HG02981 (cell line): ENCODE measurements around the gene CNKSR2.

ENCODE experiments used
- ATAC-seq: cut with Tn5 transposase; IDR thresholded peaks from one replicate; pipeline ENCODE4 v1.9.1; 2021; ENCODE audit warnings: mild to moderate bottlenecking, moderate library complexity; ENCODE audit not compliant: unreplicated experiment

Gene CNKSR2

GRCh38 chrX:21590012-21590776, 216.0 kb downstream of the CNKSR2 start:
- ATAC-seq, result no peak

- ATAC-seq, result no peak
These were observed 231.8 kb downstream of the CNKSR2 start for GRCh38 chrX:21606002-21606401.

GRCh38 chrX:21610168-21610567, 235.9 kb downstream of the CNKSR2 start:
- ATAC-seq, result no peak

- ATAC-seq, result no peak
These were observed 237.9 kb downstream of the CNKSR2 start for GRCh38 chrX:21612154-21612553.

- no peak for ATAC-seq
These were observed 242.2 kb downstream of the CNKSR2 start for GRCh38 chrX:21616386-21616785.

- no peak for ATAC-seq
These were observed 246.0 kb downstream of the CNKSR2 start for GRCh38 chrX:21620234-21620633.

GRCh38 chrX:21623778-21624501, 249.7 kb downstream of the CNKSR2 start:
- no peak for ATAC-seq

- no peak for ATAC-seq
These were observed 257.8 kb downstream of the CNKSR2 start for GRCh38 chrX:21632027-21632426.

- no peak for ATAC-seq
These were observed 264.1 kb downstream of the CNKSR2 start for GRCh38 chrX:21638311-21638710.

GRCh38 chrX:21639775-21640174, 265.6 kb downstream of the CNKSR2 start:
- ATAC-seq, result no peak

- ATAC-seq, result no peak
These were observed 271.2 kb downstream of the CNKSR2 start for GRCh38 chrX:21645431-21645830.

GRCh38 chrX:21645886-21646285, 271.7 kb downstream of the CNKSR2 start:
- no peak for ATAC-seq

- ATAC-seq, result no peak
These were observed 281.8 kb downstream of the CNKSR2 start for GRCh38 chrX:21655901-21656586.

GRCh38 chrX:21656587-21657317, 282.5 kb downstream of the CNKSR2 start:
- ATAC-seq, result no peak

GRCh38 chrX:21657318-21658151, 283.3 kb downstream of the CNKSR2 start:
- no peak for ATAC-seq

GRCh38 chrX:21658152-21658737, 284.0 kb downstream of the CNKSR2 start, which contains the start of gene KLHL34:
Gene KLHL34 (minus strand): TSS chrX:21658330. CDS start chrX:21657788, 542 bp downstream.
- ATAC-seq, result no peak

GRCh38 chrX:21658746-21659145, 284.5 kb downstream of the CNKSR2 start:
- no peak for ATAC-seq

GRCh38 chrX:21659320-21659719, 285.1 kb downstream of the CNKSR2 start:
- ATAC-seq, result no peak

- no peak for ATAC-seq
These were observed 285.9 kb downstream of the CNKSR2 start for GRCh38 chrX:21660156-21660555.

- ATAC-seq, result no peak
These were observed 287.1 kb downstream of the CNKSR2 start for GRCh38 chrX:21661316-21661715.
